ENCODE measurements around the gene FBXL13. TPM values are rescaled to one million over a fixed set of nuclear protein-coding genes. Genes with fewer than 3 reads are reported as not detected.

FBXL13 gene
- total and polyA plus RNA-seq, 2 of the 8 experiments (the other 6 are each of a cell fraction or from before 2014, with no cell fraction given), result 1.2 to 2.8 TPM

DNA sequence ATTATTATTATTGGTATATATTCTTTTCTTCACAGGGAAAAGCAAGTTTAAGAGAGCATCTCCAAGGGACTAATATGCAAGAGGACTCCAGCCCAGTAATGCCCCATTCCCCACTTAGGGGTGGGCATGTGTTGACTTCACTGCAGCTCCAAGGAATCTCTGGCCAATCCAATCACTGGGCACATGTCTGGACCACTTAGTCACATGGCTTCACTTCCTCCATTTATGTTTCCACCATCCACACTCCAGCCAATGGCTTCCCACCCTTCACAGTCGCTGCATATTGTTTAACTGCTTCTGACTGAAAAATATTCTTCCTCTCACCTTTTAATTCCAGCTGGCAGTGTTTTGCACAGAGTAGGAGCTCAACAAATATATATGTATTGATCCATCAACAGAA lies 43.6 kb downstream of the FBXL13 start:
- H3K4ac ChIP-seq (replicated peaks; ENCODE audit: insufficient read length, low read depth, low read length), result no peak overlapping the region
- no peak overlapping the region for H2BK12ac ChIP-seq (ENCODE audit: low read depth, low read length)
- H2BK5ac ChIP-seq (ENCODE audit: low read depth, low read length), result no peak overlapping the region
- no peak overlapping the region for H4K5ac ChIP-seq (ENCODE audit: insufficient read length, low read depth, low read length)
- no peaks in the 10 kb centered on the region for H3K79me1 ChIP-seq (ENCODE audit: low read depth, low read length)
- no peaks in the 10 kb centered on the region for H3K27me3 ChIP-seq (replicated peaks in 1 of 4; ENCODE audit: control insufficient read depth in 3 of 4, extremely low read depth in 1 of 4, insufficient read depth in 3 of 4, low read length in 3 of 4)
- no peak overlapping the region for H2BK120ac ChIP-seq (replicated peaks; ENCODE audit: low read depth, low read length)
- H3K36me3 ChIP-seq (ENCODE audit: control insufficient read depth in 2 of 4, insufficient read depth in 4 of 4, low read length in 3 of 4), result no peaks in the 10 kb centered on the region
- H3K9ac ChIP-seq (replicated peaks in 1 of 4; ENCODE audit: extremely low read depth in 1 of 4, low read depth in 3 of 4, low read length in 3 of 4), result no peak overlapping the region
- H3K9me3 ChIP-seq (ENCODE audit: insufficient read depth in 2 of 2, low read depth in 1 of 2, low read length in 1 of 2), result peaks cover 2 to 12% of the 10 kb centered on the region in 2 experiments; a peak in 3 of 4 replicates
- H3K4me1 ChIP-seq (replicated peaks in 1 of 4; ENCODE audit: control insufficient read depth in 3 of 4, insufficient read depth in 4 of 4, low read length in 3 of 4), result no peaks in the 10 kb centered on the region
- H3K18ac ChIP-seq (ENCODE audit: extremely low read depth, low read length), result no peak overlapping the region
- no peak overlapping the region for H2AFZ ChIP-seq (ENCODE audit: low read length)
- H2BK15ac ChIP-seq (ENCODE audit: low read length), result no peak overlapping the region
- no peak overlapping the region for H3K27ac ChIP-seq (ENCODE audit: low read depth, low read length)
- H3K56ac ChIP-seq (replicated peaks; ENCODE audit: insufficient read length, low read depth, low read length), result no peak overlapping the region
- H4K20me1 ChIP-seq (replicated peaks in 1 of 2; ENCODE audit: control insufficient read depth in 1 of 2, insufficient read depth in 2 of 2, low read length in 2 of 2), result no peaks in the 10 kb centered on the region
- no peak for DNase-seq (ENCODE audit: low read depth in 1 of 2, low spot score in 2 of 2)
- WGBS, 2 experiments (ENCODE audit: extremely low coverage in 1 of 2, insufficient coverage in 1 of 2, insufficient read length in 1 of 2, insufficient replicate concordance in 2 of 2, low coverage in 1 of 2, low lambda C conversion rate in 2 of 2, missing lambda C conversion rate in 1 of 2), result 90% methylated on average over 1 of the region's 1 CpG; no CpG with 5 or more reads in 1 of the 2 experiments
- no peak overlapping the region for H4K8ac ChIP-seq (ENCODE audit: extremely low read depth, insufficient read depth, low read length)
- CTCF ChIA-PET (ENCODE audit: partially characterized antibody), result no interaction called here
- H3K23me2 ChIP-seq (ENCODE audit: low read depth, low read length), result no peaks in the 10 kb centered on the region
- H3K4me2 ChIP-seq (ENCODE audit: insufficient read depth in 1 of 2, low read depth in 2 of 2, low read length in 2 of 2), result no peak overlapping the region
- no peak overlapping the region for H4K91ac ChIP-seq (replicated peaks; ENCODE audit: insufficient read length, low read length)
- H3K14ac ChIP-seq (ENCODE audit: insufficient read length), result no peak overlapping the region
- no peak overlapping the region for H3K4me3 ChIP-seq (ENCODE audit: extremely low read depth in 1 of 4, insufficient read depth in 2 of 4, low read depth in 3 of 4, low read length in 4 of 4)
- FAIRE-seq, result no peak
- POLR2A ChIA-PET (ENCODE audit: partially characterized antibody), result no interaction called here
- no peaks in the 10 kb centered on the region for H3K79me2 ChIP-seq (ENCODE audit: control insufficient read depth in 1 of 2, insufficient read depth in 2 of 2, low read length in 2 of 2)
- H2AK5ac ChIP-seq (ENCODE audit: low read depth, low read length), result no peak overlapping the region
- no peak overlapping the region for H3K23ac ChIP-seq (ENCODE audit: insufficient read length)
- no peak overlapping the region for H2BK20ac ChIP-seq (ENCODE audit: low read length)
- TF ChIP-seq MAFK (IDR thresholded peaks at IDR 0.05; ENCODE audit: low read depth, low read length) (no peak), TBP (IDR thresholded peaks at IDR 0.05; ENCODE audit: low read depth, low read length) (no peak), BRCA1 (IDR thresholded peaks at IDR 0.05; ENCODE audit: low read depth, low read length) (no peak), KDM4A (IDR thresholded peaks at IDR 0.05; ENCODE audit: low read depth, low read length, severe bottlenecking) (no peak), KDM5A (IDR thresholded peaks at IDR 0.05; ENCODE audit: low read length) (no peak), EP300 (IDR thresholded peaks at IDR 0.05; ENCODE audit: borderline replicate concordance in 1 of 2, low read depth in 2 of 2, low read length in 2 of 2) (no peak), TAF7 (optimal IDR thresholded peaks at IDR 0.05; ENCODE audit: borderline replicate concordance, low read depth, low read length) (no peak), SIX5 (IDR thresholded peaks at IDR 0.05; ENCODE audit: low read depth, low read length) (no peak), HDAC6 (IDR thresholded peaks at IDR 0.05; ENCODE audit: low read depth, low read length) (no peak), POLR2A (IDR thresholded peaks at IDR 0.05; ENCODE audit: control extremely low read depth in 1 of 2, low read depth in 2 of 2, low read length in 2 of 2) (no peak), GTF2F1 (IDR thresholded peaks at IDR 0.05; ENCODE audit: borderline replicate concordance, low read depth, low read length) (no peak), NANOG (IDR thresholded peaks at IDR 0.05; ENCODE audit: insufficient read depth, low read depth, low read length, poor library complexity, severe bottlenecking) (no peak), POU5F1 (IDR thresholded peaks at IDR 0.05; ENCODE audit: low read depth, low read length) (no peak), SIRT6 (IDR thresholded peaks at IDR 0.05; ENCODE audit: low read length) (no peak)
- TF ChIP-seq, protein P1, sequence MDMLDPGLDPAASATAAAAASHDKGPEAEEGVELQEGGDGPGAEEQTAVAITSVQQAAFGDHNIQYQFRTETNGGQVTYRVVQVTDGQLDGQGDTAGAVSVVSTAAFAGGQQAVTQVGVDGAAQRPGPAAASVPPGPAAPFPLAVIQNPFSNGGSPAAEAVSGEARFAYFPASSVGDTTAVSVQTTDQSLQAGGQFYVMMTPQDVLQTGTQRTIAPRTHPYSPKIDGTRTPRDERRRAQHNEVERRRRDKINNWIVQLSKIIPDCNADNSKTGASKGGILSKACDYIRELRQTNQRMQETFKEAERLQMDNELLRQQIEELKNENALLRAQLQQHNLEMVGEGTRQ (IDR thresholded peaks at IDR 0.05; ENCODE audit: low read length), result no peak

All from H1 (cell line).